ENCODE data around the gene IL10RB.
A peak's percentile ranks its signal among the peaks of the same experiment; 100 is the strongest.
"Not testable (repeated sequence)": the region's sequence is repeated elsewhere in the genome, so short reads cannot be mapped to it uniquely, and the experiment has no call there.

The IL10RB gene

GRCh38 chr21:33266050-33266788 lies at the start of gene IL10RB:
TSS of gene IL10RB (plus strand) at chr21:33266367. CDS start at chr21:33266466, 99 bp downstream.
- no peak for DNase-seq (ENCODE audit: low read depth)

GRCh38 chr21:33217138-33217520 lies 49.0 kb upstream of the IL10RB start:
- DNase-seq (ENCODE audit: low read depth) = no peak

GRCh38 chr21:33219300-33219699 lies 46.9 kb upstream of the IL10RB start:
- DNase-seq (ENCODE audit: low read depth) = no peak

GRCh38 chr21:33219954-33220353 lies 46.2 kb upstream of the IL10RB start:
- no peak for DNase-seq (ENCODE audit: low read depth)

- not testable (repeated sequence) for DNase-seq (ENCODE audit: low read depth)
Measured at GRCh38 chr21:33225376-33225775, 40.8 kb upstream of the IL10RB start.

- no peak for DNase-seq (ENCODE audit: low read depth)
Measured at GRCh38 chr21:33228455-33228854, 37.7 kb upstream of the IL10RB start.

GRCh38 chr21:33229099-33229783 lies 36.9 kb upstream of the IL10RB start:
- no peak for DNase-seq (ENCODE audit: low read depth)

- DNase-seq (ENCODE audit: low read depth) = no peak
Measured at GRCh38 chr21:33229784-33230544, 36.2 kb upstream of the IL10RB start, which contains the start of gene IFNAR2. TSS of gene IFNAR2 (plus strand) at chr21:33229938. CDS start at chr21:33241923, 11,985 bp downstream.

DNA sequence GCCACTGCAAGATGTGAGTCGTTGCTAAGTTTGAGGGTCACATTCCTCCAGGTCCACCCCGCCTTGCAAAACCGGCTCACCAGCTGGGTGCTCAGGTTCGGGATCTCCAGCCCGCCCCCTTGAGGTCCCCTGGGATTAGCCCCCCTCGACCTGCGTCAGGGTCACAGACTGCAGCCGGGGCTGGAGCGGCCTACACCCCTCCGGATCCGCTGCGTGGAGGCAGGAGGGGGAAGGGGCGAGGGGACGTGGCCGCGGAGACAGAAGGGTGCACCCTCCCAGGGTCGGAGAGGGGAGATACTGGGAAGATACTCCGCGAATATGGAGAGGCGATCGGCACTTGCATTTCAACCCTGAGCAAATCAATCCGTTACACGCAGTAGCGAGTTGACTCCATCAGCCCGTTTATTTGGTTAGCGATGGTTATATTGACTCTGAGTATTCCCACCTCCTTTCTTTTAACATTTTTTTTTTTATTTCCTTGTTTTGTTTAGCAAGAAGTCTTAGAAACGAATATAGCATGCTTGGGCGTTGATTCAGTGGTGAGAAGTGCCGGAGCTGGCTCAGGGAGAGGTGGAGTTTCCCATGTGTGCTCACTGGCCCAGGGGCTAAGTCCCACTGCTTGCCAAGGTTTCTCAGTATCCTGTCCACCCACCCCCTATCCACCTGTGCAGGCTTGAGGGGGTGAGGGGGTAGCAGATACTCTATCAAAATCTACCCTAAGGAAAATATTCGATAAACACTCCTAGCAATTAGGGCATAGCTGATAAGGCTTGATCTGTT lies 35.4 kb upstream of the IL10RB start:
- DNase-seq (ENCODE audit: low read depth) = peak; percentile 28

DNA sequence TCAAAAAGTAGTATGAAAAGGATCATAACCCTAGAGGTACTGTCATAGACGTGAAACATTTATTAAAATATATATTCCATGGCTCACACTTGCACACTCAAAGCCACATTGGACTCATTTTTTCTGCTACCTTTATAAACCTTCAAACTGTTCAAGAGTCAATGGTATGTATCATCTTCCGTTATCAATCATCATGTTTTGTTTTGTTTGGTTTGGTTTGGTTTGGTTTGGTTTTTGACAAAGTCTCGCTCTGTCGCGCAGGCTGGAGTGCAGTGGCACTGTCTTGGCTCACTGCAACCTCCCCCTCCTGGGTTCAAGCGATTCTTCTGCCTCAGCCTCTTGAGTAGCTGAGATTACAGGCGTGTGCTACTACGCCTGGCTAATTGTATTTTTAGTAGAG lies 34.6 kb upstream of the IL10RB start:
- no peak for DNase-seq (ENCODE audit: low read depth)

- no peak for DNase-seq (ENCODE audit: low read depth)
Measured at GRCh38 chr21:33232291-33233034, 33.7 kb upstream of the IL10RB start.

DNA sequence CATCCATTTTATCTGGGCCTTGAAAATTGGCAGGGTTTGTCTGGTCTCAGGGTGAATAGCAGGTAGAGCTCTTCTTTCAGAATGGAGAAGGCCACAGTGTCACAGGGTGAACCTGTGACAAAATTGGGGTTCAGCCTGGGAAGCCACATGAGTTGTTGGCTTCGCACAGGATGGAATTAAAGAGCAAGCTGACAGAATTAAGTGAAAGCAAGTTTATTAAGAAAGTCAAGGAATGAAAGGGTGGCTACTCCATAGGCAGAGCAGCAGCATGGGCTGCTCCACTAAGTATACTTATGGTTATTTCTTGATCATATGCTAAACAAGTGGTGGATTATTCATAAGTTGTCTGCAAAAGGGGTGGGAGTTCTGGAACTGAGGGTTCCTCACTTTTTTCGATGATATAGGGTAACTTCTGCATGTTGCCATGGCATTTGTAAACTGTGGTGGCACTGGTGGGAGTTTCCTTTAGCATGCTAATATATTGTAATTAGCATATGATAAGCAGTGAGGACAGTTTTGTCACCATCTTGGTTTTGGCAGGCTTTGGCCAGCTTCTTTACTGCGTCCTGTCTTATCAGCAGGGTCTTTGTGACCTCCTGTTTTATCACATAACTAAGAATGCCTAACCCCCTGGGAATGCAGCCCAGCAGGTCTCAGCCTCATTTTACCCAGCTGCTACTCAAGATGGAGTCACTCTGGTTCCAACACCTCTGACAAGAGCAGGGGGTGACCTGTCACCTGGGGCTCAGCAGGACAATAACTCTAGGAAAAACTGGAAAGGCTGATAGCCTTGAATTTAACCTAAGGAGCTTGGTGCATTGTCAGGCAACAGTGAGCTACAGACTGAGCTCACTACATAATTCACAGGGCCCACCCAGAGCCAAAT lies 31.3 kb upstream of the IL10RB start:
- no peak for DNase-seq (ENCODE audit: low read depth)

DNA sequence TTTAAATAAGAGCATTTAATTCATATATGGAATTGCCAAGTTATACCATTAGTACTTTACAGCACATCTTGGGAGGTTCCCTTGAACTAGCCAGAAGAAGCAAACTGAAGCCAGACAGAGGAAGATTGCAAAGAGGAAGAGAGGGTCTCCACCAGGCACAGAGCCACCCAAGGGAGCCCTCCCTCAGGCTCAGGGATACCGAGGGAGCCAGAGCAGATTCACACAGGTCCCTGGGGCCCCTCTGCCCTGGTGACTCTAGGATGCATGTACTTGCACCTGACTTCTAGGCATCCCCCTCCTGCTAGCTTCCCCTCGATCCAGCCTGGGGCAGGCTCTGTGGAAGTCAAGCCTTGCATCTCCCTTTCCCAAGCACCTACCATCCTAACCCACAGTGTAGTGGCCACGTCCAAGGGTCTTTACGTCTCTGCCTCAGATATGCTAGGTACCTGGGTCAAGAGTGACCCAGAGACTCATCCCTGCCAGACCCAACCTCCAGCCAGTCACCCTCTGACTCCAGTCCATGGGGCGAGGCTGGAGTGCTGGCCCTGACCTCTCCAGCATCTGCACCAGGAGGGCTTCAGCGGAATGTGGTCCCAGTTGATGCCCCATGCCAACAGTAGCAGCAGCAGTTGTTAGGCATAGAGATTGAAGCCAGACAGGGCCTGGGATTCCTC lies 30.0 kb upstream of the IL10RB start:
- no peak for DNase-seq (ENCODE audit: low read depth)

DNA sequence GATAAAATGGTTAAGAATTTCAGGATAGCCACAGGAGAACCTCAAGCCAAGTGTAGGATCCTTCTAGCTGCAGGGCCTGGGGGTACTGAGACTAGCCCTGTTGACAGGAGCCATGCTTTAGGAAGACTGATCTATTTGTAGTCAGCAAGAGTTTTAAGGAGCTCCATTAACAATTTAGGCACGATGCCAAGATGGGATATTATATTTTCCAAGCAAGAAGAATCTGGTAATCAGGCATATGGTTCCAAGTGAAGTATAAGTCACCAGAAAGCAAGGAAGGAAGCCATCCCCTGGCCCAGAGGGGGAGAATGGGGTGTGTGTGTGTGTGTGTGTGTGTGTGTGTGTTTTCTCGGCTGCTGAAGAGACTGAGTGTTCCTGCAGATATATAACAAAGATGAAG lies 29.4 kb upstream of the IL10RB start:
- DNase-seq (ENCODE audit: low read depth) = no peak

- no peak for DNase-seq (ENCODE audit: low read depth)
Measured at GRCh38 chr21:33237486-33237885, 28.7 kb upstream of the IL10RB start.

GRCh38 chr21:33238146-33238545 lies 28.0 kb upstream of the IL10RB start:
- no peak for DNase-seq (ENCODE audit: low read depth)

DNA sequence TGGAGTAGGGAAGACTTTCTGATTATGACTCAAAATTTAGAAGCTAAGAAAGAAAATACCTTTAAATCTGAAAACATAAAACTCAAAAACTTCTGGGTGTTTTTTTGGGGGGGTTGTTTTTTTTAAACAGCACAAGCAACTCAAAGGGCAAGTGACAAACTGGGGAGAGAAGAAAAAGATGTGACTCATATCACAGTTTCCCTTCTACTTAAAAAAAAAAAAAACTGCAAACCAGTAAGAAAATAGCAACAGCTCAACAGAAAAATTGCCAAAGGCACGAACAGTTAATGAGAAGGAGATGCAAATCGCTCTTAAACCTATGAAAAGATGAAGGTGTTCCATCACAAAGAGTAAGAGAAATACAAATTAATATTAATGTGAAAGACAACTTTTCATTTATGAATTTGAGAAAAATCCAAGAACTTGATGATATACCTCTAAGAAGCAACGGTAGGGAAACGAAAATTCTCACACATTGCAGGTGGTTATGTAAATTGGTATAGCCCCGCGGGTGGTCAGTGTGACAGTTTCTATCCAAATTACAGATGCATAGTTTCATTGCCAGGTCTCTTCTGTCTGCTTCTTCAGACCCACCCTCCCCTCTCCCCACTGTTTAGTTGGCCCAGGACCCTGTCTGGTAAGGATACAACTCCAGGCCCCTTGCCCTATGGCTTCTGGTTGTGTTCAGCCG lies 27.5 kb upstream of the IL10RB start:
- DNase-seq (ENCODE audit: low read depth) = no peak

DNA sequence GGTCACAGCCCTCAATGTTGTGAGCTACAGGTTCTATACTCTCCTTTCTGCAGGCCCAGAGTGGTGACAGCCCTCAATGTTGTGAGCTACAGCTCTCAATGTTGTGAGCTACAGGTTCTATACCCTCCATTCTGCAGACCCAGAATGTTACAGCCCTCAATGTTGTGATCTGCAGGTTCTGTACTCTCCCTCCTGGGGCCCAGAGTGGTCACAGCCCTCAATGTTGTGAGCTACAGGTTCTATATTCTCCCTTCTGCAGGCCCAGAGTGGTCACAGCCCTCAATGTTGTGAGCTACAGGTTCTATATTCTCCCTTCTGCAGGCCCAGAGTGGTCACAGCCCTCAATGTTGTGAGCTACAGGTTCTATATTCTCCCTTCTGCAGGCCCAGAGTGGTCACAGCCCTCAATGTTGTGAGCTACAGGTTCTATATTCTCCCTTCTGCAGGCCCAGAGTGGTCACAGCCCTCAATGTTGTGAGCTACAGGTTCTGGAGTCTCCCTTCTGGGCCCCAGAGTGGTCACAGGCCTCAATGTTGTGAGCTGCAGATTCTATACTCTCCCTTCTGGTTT lies 26.5 kb upstream of the IL10RB start:
- not testable (repeated sequence) for DNase-seq (ENCODE audit: low read depth)

DNA sequence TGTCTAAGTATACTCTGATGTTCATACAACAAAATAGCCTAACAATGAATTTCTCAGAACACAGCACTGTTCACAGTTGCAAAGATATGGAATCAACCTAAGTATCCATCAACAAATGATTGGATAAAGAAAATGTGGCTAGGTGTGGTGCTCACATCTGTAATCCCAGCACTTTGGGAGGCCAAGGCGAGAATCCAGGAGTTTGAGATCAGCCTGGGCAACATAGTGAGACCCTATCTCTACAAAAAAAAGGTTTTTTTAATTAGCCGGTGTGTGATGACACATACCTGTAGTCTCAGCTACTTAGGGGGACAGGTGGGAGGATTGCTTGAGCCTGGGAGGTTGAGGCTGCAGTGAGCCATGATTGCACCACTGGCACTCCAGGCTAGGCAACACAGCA lies 25.8 kb upstream of the IL10RB start:
- no peak for DNase-seq (ENCODE audit: low read depth)

Measured in GM04503 (cell line).